ENCODE data around the gene ATP6V1G3.

The ATP6V1G3 gene

GRCh38 chr1:198574325-198574724, 33.8 kb upstream of the ATP6V1G3 start:
- TF ChIP-seq, protein P1, sequence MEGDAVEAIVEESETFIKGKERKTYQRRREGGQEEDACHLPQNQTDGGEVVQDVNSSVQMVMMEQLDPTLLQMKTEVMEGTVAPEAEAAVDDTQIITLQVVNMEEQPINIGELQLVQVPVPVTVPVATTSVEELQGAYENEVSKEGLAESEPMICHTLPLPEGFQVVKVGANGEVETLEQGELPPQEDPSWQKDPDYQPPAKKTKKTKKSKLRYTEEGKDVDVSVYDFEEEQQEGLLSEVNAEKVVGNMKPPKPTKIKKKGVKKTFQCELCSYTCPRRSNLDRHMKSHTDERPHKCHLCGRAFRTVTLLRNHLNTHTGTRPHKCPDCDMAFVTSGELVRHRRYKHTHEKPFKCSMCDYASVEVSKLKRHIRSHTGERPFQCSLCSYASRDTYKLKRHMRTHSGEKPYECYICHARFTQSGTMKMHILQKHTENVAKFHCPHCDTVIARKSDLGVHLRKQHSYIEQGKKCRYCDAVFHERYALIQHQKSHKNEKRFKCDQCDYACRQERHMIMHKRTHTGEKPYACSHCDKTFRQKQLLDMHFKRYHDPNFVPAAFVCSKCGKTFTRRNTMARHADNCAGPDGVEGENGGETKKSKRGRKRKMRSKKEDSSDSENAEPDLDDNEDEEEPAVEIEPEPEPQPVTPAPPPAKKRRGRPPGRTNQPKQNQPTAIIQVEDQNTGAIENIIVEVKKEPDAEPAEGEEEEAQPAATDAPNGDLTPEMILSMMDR (conservative IDR thresholded peaks at IDR 0.05; ENCODE audit: low read depth, low read length) = no peak
- H3K4me3 ChIP-seq (ENCODE audit: low read depth, low read length) = no peak overlapping the region

DNA sequence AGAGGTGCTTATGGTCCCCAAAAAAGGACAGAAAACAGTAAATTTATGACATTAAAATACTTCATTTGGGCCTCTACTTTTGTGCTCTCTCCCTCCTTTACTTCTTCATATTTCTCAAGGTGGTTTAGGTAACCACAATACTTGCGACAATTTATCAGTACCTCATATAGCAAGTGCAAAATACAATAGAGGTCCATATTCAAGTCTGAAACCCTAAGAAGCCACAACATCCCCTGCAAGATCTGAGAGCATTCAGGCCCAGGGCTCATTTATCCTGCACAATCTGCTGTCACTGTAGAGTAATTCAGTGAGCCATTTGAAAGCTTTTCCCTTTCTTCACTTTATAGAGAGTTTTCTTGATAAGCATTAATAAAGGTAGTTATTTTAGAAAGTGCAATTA, 24.2 kb upstream of the ATP6V1G3 start:
- no peak for DNase-seq (ENCODE audit: low read depth)
- TF ChIP-seq, protein P1 (conservative IDR thresholded peaks at IDR 0.05; ENCODE audit: low read depth, low read length) = no peak
- no peak overlapping the region for H3K4me3 ChIP-seq (ENCODE audit: low read depth, low read length)

More at GRCh38 chr1:198574325-198574724, 33.8 kb upstream of the ATP6V1G3 start:
- no peak for DNase-seq (ENCODE audit: low read depth)

DNA sequence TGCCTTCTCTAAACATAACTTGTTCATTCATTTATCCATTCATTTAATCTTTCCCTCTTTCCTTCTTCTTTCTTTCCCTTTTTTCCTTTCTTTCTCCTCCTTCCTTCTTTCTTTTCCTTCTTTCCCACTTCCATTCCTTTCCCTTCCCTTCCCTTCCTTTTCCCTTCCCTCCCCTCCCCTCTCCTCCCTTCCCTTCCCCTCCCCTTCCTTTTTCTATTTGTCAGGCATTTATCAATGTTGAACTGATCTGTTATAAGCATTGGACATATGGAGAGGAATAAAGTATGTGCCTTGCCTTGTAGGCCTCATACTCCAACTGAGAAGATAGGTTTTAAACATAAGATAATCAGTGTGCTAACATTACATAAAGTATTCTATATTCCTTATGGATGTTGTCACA, 23.7 kb upstream of the ATP6V1G3 start:
- TF ChIP-seq, protein P1 (conservative IDR thresholded peaks at IDR 0.05; ENCODE audit: low read depth, low read length) = no peak
- no peak overlapping the region for H3K4me3 ChIP-seq (ENCODE audit: low read depth, low read length)
- no peak for DNase-seq (ENCODE audit: low read depth)

DNA sequence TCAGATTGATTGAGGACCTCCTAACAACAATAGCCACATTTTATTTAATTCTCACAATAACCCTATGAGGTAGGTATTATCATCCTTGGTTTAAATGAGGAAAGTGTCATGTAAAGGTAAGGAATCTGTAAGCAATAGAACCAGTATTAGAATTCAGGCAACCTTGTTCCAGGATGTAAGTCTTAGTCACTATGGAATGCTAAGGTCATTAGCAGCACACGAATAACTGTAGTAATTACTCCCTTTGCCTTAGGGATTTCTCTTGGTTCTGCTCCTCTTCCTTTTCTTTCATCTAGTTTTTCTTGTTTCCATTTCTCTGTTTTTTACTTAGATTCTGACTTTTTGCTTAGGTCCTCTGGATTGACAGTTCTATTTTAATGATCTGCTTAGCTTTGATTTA, 23.1 kb upstream of the ATP6V1G3 start:
- peak; percentile 12 for DNase-seq (ENCODE audit: low read depth)
- no peak overlapping the region for H3K4me3 ChIP-seq (ENCODE audit: low read depth, low read length)
- TF ChIP-seq, protein P1 (conservative IDR thresholded peaks at IDR 0.05; ENCODE audit: low read depth, low read length) = no peak

- peak; percentile 42 for DNase-seq (ENCODE audit: low read depth)
- TF ChIP-seq, protein P1 (conservative IDR thresholded peaks at IDR 0.05; ENCODE audit: low read depth, low read length) = no peak
- no peak overlapping the region for H3K4me3 ChIP-seq (ENCODE audit: low read depth, low read length)
These were observed 19.7 kb upstream of the ATP6V1G3 start for GRCh38 chr1:198560161-198560560.

DNA sequence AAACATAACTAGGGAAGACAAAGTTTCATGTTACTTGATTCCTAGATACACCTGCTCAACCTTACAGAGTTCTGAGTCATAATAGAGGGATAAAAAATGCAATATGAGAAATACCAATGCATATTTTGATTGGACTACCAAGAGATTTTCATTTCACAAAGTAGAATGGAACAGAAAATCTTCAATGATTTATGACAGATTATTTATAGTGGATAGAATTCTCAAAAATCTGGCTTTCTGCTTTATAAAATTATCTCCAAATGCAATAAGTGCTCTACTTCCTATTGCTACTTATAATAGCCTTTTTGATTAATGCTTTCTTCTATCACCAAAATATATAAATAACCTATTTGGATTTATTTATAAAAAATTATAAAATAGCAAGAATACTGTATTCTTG, 18.9 kb upstream of the ATP6V1G3 start:
- DNase-seq (ENCODE audit: low read depth) = no peak
- H3K4me3 ChIP-seq (ENCODE audit: low read depth, low read length) = no peak overlapping the region
- TF ChIP-seq, protein P1 (conservative IDR thresholded peaks at IDR 0.05; ENCODE audit: low read depth, low read length) = no peak

- no peak for DNase-seq (ENCODE audit: low read depth)
- TF ChIP-seq, protein P1 (conservative IDR thresholded peaks at IDR 0.05; ENCODE audit: low read depth, low read length) = no peak
- no peak overlapping the region for H3K4me3 ChIP-seq (ENCODE audit: low read depth, low read length)
These were observed 17.9 kb upstream of the ATP6V1G3 start for GRCh38 chr1:198558402-198558801.
